ENCODE measurements around the gene DUSP23.

The DUSP23 gene

GRCh38 chr1:159783724-159784123 lies 3.0 kb downstream of the DUSP23 start:
- DNase-seq: no peak

- no peak for DNase-seq
Measured at GRCh38 chr1:159786465-159786864, 5.7 kb downstream of the DUSP23 start.

- no peak for DNase-seq
Measured at GRCh38 chr1:159786966-159787365, 6.2 kb downstream of the DUSP23 start.

GRCh38 chr1:159790237-159790917 lies 9.6 kb downstream of the DUSP23 start:
- peak in 1 of 51 donors; percentile 2 for DNase-seq

GRCh38 chr1:159791031-159791430 lies 10.3 kb downstream of the DUSP23 start:
- no peak for DNase-seq

GRCh38 chr1:159791461-159791860 lies 10.7 kb downstream of the DUSP23 start:
- DNase-seq: peak in 1 of 51 donors; percentile 12

GRCh38 chr1:159795534-159795933 lies 14.8 kb downstream of the DUSP23 start:
- DNase-seq: no peak

GRCh38 chr1:159798893-159799292 lies 18.1 kb downstream of the DUSP23 start:
- peak in 23 of 51 donors; percentile 2 to 65 (median 19) for DNase-seq

- no peak for DNase-seq
Measured at GRCh38 chr1:159799446-159799985, 18.8 kb downstream of the DUSP23 start.

GRCh38 chr1:159800177-159800930 lies 19.6 kb downstream of the DUSP23 start:
- DNase-seq: no peak

GRCh38 chr1:159802111-159802510 lies 21.3 kb downstream of the DUSP23 start, which contains the start of gene FCRL6:
Gene FCRL6, plus strand, starts transcription at chr1:159802360. Its CDS starts 65 bp downstream, at chr1:159802425.
- DNase-seq: no peak

GRCh38 chr1:159803956-159804689 lies 23.4 kb downstream of the DUSP23 start:
- DNase-seq: no peak

GRCh38 chr1:159804924-159805323 lies 24.2 kb downstream of the DUSP23 start:
- no peak for DNase-seq

GRCh38 chr1:159815926-159816325 lies 35.2 kb downstream of the DUSP23 start:
- no peak for DNase-seq

- no peak for DNase-seq
Measured at GRCh38 chr1:159817276-159818041, 36.7 kb downstream of the DUSP23 start.

GRCh38 chr1:159821171-159821867 lies 40.6 kb downstream of the DUSP23 start:
- DNase-seq: peak in 7 of 51 donors; percentile 4 to 76 (median 6)

GRCh38 chr1:159823406-159823805 lies 42.6 kb downstream of the DUSP23 start:
- DNase-seq: no peak

GRCh38 chr1:159825564-159825963 lies 44.8 kb downstream of the DUSP23 start:
- DNase-seq: no peak

- peak in 9 of 51 donors; percentile 1 to 25 (median 10) for DNase-seq
Measured at GRCh38 chr1:159826441-159827101, 45.8 kb downstream of the DUSP23 start, which contains the start of gene SLAMF8. Gene SLAMF8, plus strand, starts transcription at chr1:159826873. Its CDS starts 26 bp downstream, at chr1:159826899.

GRCh38 chr1:159827102-159827490 lies 46.3 kb downstream of the DUSP23 start:
- DNase-seq: no peak
